Activated B cell treated with CpG ODN at 0.5 μM for 24 hours (primary cell): ENCODE data around the gene CYP1A2. TPM values are rescaled to one million over a fixed set of nuclear protein-coding genes. Genes with fewer than 3 reads are reported as not detected.
A peak's percentile ranks its signal among the peaks of the same experiment; 100 is the strongest.

ENCODE experiments used
- ATAC-seq: fragments of 200-7000 bp; cut with Tn5 transposase; one replicate; pipeline ENCODE4 v1.10.0; 2021; ENCODE audit warnings: low read depth, mild to moderate bottlenecking, moderate library complexity
- CTCF ChIA-PET: fragments of 350-600 bp; sonication (Branson Sonifier 250); formaldehyde crosslinking; loops from one replicate; lab custom pipeline; 2021; ENCODE audit warnings: antibody characterized with exemption; lab: Charles Lee
- POLR2A ChIA-PET: fragments of 350-600 bp; sonication (Branson Sonifier 250); formaldehyde crosslinking; loops from one replicate; lab custom pipeline; 2021; ENCODE audit warnings: antibody characterized with exemption; lab: Charles Lee
- DNase-seq: peaks from one replicate; pipeline ENCODE4 v3.0.0; 2022
- H3K27ac Mint-ChIP-seq: one replicate; pipeline ENCODE4 v1.8.0; 2020; ENCODE audit warnings: mixed read lengths
- H3K27me3 Mint-ChIP-seq: one replicate; pipeline ENCODE4 v1.8.0; 2021; ENCODE audit warnings: mixed read lengths
- H3K36me3 Mint-ChIP-seq: one replicate; pipeline ENCODE4 v1.8.0; 2021; ENCODE audit warnings: low read depth, mixed read lengths
- H3K4me1 Mint-ChIP-seq: one replicate; pipeline ENCODE4 v1.8.0; 2021; ENCODE audit warnings: mixed read lengths
- H3K4me3 Mint-ChIP-seq: one replicate; pipeline ENCODE4 v1.8.0; 2020; ENCODE audit warnings: mild to moderate bottlenecking, mixed read lengths
- H3K9me3 Mint-ChIP-seq: one replicate; pipeline ENCODE4 v1.8.0; 2020; ENCODE audit warnings: mixed read lengths
- intact Hi-C: fragments of 100-400 bp; cut with micrococcal nuclease; formaldehyde crosslinking; loops from one replicate; pipeline ENCODE4 v1.15.1; 2024
- total RNA-seq: library from RNA; stranded (reverse); gene quantifications from 2 replicates; pipeline ENCODE4 v1.2.3, GENCODE V29; 2022
- TF ChIP-seq, protein P1 (sequence below): fragments of 200-600 bp; IDR thresholded peaks from one replicate; pipeline ENCODE4 v1.8.0; 2022; ENCODE audit warnings: antibody characterized with exemption, mild to moderate bottlenecking

Gene CYP1A2
- total RNA-seq, 1 donor from 2014 or later: 0.16 TPM

DNA sequence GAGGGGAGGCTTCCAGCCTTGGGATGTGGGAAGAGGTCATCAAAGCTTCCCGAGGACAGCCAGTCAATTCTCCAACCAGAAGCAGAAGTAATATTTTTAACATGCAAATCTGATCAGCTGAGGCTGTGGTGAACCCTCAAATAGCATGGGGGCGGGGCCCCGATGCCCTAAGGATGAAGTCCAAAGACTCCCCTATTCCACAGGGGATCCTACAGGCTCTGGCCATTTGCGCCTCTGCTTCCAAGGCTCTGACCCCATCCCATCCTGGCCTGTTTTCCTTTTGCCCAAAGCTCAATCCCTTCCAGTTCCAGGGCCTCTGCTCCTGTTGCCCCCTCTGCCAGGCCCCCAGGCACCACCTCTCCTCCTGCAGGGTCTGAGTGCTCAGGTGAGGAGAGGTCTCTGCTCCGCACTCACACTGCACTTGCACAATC is 26.5 kb downstream of the CYP1A2 start:
- Mint-ChIP-seq H3K36me3 (no peaks in the 10 kb centered on the region), H3K9me3 (no peaks in the 10 kb centered on the region), H3K4me1 (peaks cover 95% of the 10 kb centered on the region), H3K27me3 (no peaks in the 10 kb centered on the region), H3K4me3 (peak overlapping the region; percentile 66), H3K27ac (peak overlapping the region; percentile 96)
- DNase-seq (no peak), ATAC-seq (no peak)
- ChIA-PET POLR2A (interaction anchor here (1.4 to 25.0 kb wide), 2 partner anchors 18 to 46 kb away, joined by 6 to 2569 read pairs; partner anchors contain the start of gene CSK), CTCF (interaction anchor here (0.7 to 18.7 kb wide), 3 partner anchors 7 to 616 kb away, joined by 4 to 1146 read pairs (median 132); partner anchors contain the start of gene CSK)
- TF ChIP-seq, protein P1, sequence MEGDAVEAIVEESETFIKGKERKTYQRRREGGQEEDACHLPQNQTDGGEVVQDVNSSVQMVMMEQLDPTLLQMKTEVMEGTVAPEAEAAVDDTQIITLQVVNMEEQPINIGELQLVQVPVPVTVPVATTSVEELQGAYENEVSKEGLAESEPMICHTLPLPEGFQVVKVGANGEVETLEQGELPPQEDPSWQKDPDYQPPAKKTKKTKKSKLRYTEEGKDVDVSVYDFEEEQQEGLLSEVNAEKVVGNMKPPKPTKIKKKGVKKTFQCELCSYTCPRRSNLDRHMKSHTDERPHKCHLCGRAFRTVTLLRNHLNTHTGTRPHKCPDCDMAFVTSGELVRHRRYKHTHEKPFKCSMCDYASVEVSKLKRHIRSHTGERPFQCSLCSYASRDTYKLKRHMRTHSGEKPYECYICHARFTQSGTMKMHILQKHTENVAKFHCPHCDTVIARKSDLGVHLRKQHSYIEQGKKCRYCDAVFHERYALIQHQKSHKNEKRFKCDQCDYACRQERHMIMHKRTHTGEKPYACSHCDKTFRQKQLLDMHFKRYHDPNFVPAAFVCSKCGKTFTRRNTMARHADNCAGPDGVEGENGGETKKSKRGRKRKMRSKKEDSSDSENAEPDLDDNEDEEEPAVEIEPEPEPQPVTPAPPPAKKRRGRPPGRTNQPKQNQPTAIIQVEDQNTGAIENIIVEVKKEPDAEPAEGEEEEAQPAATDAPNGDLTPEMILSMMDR: no peak
- intact Hi-C loops: loop anchor here (5.0 kb wide), 1 partner anchor 232 kb away; no protein-coding TSS in a partner anchor

DNA sequence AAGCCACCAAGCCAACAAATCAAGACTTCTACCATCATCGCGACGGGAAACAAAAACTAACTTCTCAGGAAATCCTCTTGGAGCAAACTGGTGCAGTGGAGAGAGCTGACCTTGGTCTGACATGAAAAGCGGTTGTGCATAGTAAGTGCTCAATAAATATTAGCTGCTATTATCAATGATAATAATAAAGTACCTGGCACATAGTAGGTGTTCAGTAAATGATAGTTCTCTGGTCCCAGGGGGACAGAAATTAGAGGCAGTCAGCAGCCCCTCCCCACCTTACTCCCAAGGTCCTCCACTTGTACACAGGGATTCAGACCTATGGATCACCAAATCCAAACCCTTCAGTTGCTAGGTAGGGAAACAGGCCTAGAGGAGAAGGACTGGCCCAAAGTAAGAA is 27.2 kb downstream of the CYP1A2 start:
- Mint-ChIP-seq H3K4me3 (peak overlapping the region; percentile 28), H3K27ac (peak overlapping the region; percentile 96), H3K9me3 (no peaks in the 10 kb centered on the region), H3K27me3 (no peaks in the 10 kb centered on the region), H3K36me3 (peaks cover 2% of the 10 kb centered on the region), H3K4me1 (peaks cover 100% of the 10 kb centered on the region)
- no peak for DNase-seq
- ChIA-PET POLR2A (interaction anchor here (0.5 to 25.0 kb wide), 5 partner anchors 17 to 676 kb away, joined by 3 to 2569 read pairs (median 8); partner anchors contain the start of genes CLK3, CSK, FAM219B and SIN3A), CTCF (interaction anchor here (7.7 to 18.7 kb wide), 2 partner anchors 6 to 23 kb away, joined by 132 to 1146 read pairs; partner anchors contain the start of gene CSK)
- intact Hi-C loops: loop anchor here (5.0 kb wide), 1 partner anchor 231 kb away; no protein-coding TSS in a partner anchor
- TF ChIP-seq, protein P1: no peak
- ATAC-seq: no peak

DNA sequence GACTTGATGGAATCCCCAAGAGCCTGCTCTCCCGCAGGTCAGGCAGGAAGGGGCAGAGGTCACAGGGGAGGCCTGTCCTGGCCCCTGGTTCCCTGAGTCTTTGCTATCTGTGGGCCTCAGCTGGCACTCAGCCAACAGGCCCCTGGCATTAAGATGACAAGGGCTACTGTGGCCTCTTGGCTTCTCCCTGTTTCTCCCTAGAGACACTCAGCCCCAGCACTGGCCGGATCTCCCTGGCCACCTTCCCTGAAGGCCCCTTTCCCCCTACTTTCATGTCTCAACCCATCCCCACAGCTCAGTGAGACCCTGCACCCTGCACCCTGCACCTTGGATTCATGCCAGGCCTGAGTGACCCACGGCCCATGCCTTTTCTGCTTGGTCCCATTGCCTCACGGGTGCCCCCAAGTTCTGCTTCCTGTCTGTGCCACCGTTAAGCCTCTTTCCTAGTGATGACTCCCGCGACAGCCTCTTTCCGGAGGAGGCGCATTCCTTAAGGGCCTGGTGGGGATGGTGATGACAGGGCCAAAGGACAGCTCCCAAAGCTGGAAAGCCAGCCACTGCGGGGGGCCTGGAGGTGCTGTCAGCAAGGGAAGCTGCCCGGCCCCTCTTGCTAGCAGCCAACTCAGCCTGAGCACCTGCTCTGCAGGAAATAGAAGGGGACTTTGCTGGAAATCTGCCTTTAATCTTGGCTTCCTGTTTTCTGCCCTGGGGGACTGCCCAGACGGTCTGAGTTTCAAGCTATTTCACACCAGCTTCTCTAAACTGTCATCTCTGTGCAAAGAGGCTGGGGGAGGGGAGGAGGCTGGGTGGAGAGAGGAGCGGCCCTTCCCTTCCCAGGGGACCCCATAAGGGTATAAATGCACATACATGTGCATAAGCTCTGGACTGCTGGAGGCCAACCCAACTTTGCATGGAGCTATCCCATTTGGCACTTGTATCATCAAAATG is 28.4 kb downstream of the CYP1A2 start:
- ATAC-seq: peak; percentile 70
- Mint-ChIP-seq H3K36me3 (peaks cover 9% of the 10 kb centered on the region), H3K9me3 (no peaks in the 10 kb centered on the region), H3K4me1 (peaks cover 95% of the 10 kb centered on the region), H3K4me3 (peak overlapping the region; percentile 82), H3K27me3 (no peaks in the 10 kb centered on the region), H3K27ac (peak overlapping the region; percentile 96)
- TF ChIP-seq, protein P1: no peak
- ChIA-PET CTCF (interaction anchor here (1.1 to 18.7 kb wide), 5 partner anchors 8 to 340 kb away, joined by 3 to 1146 read pairs (median 4); no protein-coding TSS in a partner anchor), POLR2A (interaction anchor here (0.6 to 32.5 kb wide), 31 partner anchors 3 to 675 kb away, joined by 3 to 2569 read pairs (median 5); partner anchors contain the start of genes CLK3, COX5A, CSK and CYP1A1)
- DNase-seq: peak; percentile 69
- intact Hi-C loops: loop anchor here (1.0 to 5.0 kb wide), 2 partner anchors 10 to 230 kb away; no protein-coding TSS in a partner anchor

DNA sequence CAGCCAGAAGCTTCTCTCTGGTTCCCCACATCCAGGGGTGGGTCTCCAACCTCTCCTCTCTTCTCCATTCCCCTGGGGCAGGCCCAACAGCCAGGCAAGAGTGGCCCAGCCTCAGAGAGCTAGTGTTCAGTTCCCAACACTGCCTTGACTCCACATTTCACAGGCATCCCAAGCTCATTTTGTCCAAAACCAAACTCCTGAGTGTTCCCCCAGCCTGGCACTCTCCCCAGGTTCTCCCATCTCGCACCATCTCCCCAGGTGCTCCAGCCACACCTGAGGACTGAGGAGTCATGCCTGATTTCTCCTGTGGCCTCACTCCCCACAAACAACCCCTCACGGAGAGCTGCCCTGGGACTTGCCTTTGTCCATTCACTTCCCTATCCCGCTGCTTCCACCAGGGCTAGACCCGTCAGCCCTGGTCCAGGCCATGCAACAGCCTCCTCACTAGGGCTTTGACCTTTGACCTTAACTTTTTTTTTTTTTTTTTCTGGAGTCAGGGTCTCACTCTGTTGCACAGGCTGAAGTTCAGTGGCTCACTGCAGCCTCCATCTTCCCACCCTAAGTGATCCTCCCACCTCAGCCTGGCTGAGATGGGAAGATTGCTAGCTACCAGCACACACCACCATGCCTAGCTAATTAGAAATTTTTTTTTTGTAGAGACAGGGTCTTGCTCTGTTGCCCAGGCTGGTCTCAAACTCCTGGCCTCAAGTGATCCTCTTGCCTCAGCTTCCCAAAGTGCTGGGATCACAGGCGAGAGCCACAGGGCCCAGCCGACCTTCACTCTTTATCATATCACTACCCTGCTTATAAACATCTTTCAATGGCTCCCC is 29.3 kb downstream of the CYP1A2 start:
- Mint-ChIP-seq H3K27ac (peak overlapping the region; percentile 96), H3K27me3 (no peaks in the 10 kb centered on the region), H3K9me3 (no peaks in the 10 kb centered on the region), H3K4me1 (peaks cover 86% of the 10 kb centered on the region), H3K36me3 (peaks cover 13% of the 10 kb centered on the region), H3K4me3 (peak overlapping the region; percentile 82)
- TF ChIP-seq, protein P1: no peak
- ATAC-seq (peak; percentile 18), DNase-seq (no peak)
- ChIA-PET POLR2A (interaction anchor here (0.6 to 32.5 kb wide), 30 partner anchors 2 to 674 kb away, joined by 3 to 2569 read pairs (median 5); partner anchors contain the start of genes CLK3, CSK, CYP1A1 and FAM219B), CTCF (interaction anchor here (1.1 to 18.7 kb wide), 5 partner anchors 9 to 341 kb away, joined by 3 to 1146 read pairs (median 4); no protein-coding TSS in a partner anchor)
- intact Hi-C loops: loop anchor here (1.0 to 5.0 kb wide), 2 partner anchors 9 to 229 kb away; no protein-coding TSS in a partner anchor
